NB4 (cell line): ENCODE data around the gene ECT2.

Experiments used
- CTCF ChIP-seq: IDR thresholded peaks from one replicate; pipeline ENCODE4 v1.5.1; 2012; ENCODE audit warnings: low read depth, low read length
- MAX ChIP-seq: IDR thresholded peaks from 2 replicates; pipeline ENCODE4 v1.6.1; 2011; ENCODE audit warnings: low read depth, low read length
- MYC ChIP-seq: IDR thresholded peaks from 2 replicates; pipeline ENCODE4 v1.6.1; 2011; ENCODE audit warnings: low read depth, low read length
- POLR2A ChIP-seq: IDR thresholded peaks from 2 replicates; pipeline ENCODE4 v1.6.1; 2011; ENCODE audit warnings: mild to moderate bottlenecking; ENCODE audit not compliant: insufficient read length; ENCODE audit errors: extremely low read depth

GRCh38 chr3:172824229-172824628, 73.7 kb downstream of the ECT2 start:
- TF ChIP-seq CTCF (no peak), MYC (no peak), MAX (no peak), POLR2A (no peak)
